ENCODE data around the gene MAG. TPM values are rescaled to one million over a fixed set of nuclear protein-coding genes. Genes with fewer than 3 reads are reported as not detected.

MAG gene
- total and polyA plus RNA-seq, 9 of the 15 experiments (the other 6 are each of a cell fraction or from before 2014, with no cell fraction given): 0.11 to 10.0 (median 1.6) TPM

DNA sequence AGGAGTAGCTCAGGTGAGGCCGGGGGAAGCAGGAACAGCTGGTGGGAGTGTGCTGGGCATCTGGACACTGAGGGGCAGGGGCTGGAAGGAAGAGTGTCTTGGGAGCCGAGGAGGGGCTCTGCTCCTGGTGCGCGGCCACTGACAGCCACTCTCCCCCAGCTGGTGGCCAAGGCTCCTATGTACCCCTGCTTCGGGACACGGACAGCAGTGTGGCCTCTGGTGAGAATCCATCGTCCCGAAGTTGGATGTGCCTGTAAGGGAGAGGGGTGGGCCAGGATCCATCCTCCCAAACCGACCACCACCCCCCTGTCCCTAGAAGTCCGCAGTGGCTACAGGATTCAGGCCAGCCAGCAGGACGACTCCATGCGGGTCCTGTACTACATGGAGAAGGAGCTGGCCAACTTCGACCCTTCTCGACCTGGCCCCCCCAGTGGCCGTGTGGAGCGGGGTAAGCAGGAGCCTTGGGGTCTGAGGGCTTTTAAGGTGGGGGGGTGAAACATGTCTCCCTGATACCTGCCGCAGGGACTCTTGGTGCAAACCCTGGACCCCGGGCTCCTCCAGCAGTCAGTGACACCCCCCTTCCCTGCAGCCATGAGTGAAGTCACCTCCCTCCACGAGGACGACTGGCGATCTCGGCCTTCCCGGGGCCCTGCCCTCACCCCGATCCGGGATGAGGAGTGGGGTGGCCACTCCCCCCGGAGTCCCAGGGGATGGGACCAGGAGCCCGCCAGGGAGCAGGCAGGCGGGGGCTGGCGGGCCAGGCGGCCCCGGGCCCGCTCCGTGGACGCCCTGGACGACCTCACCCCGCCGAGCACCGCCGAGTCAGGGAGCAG is 25.2 kb upstream of the MAG start (continued):
- TF ChIP-seq ZNF75A (CRISPR knock-in tag; IDR thresholded peaks at IDR 0.05) (no peak), HNRNPLL (IDR thresholded peaks at IDR 0.05; ENCODE audit: low read depth, low read length, poor library complexity, severe bottlenecking) (no peak), ZKSCAN1 (IDR thresholded peaks at IDR 0.05; ENCODE audit: low read depth, low read length) (no peak), EWSR1 (IDR thresholded peaks at IDR 0.05; ENCODE audit: borderline replicate concordance, low read depth, partially characterized antibody) (no peak), RHOXF2B (CRISPR knock-in tag; conservative IDR thresholded peaks at IDR 0.05) (no peak), RBM39 (optimal IDR thresholded peaks at IDR 0.05; ENCODE audit: low read depth, low read length) (no peak), COPS2 (conservative IDR thresholded peaks at IDR 0.05) (no peak), CBX1 (IDR thresholded peaks at IDR 0.05; ENCODE audit: low read depth) (no peak), POU5F1 (IDR thresholded peaks at IDR 0.05; ENCODE audit: borderline replicate concordance, low read depth, low read length, partially characterized antibody) (no peak), KLF6 (CRISPR knock-in tag; IDR thresholded peaks at IDR 0.05; ENCODE audit: borderline replicate concordance) (no peak), RBM17 (IDR thresholded peaks at IDR 0.05; ENCODE audit: borderline replicate concordance, low read depth, low read length) (no peak), ZC3H11A (IDR thresholded peaks at IDR 0.05; ENCODE audit: low read depth, low read length) (no peak), PCBP2 (IDR thresholded peaks at IDR 0.05; ENCODE audit: low read depth, low read length, poor library complexity, severe bottlenecking) (no peak), YBX1 (IDR thresholded peaks at IDR 0.05) (no peak), CC2D1A (IDR thresholded peaks at IDR 0.05) (no peak), ARHGAP35 (IDR thresholded peaks at IDR 0.05; ENCODE audit: partially characterized antibody) (no peak), FOS (IDR thresholded peaks at IDR 0.05; ENCODE audit: extremely low read depth, insufficient read length) (no peak), GABPA (tag; conservative IDR thresholded peaks at IDR 0.05; ENCODE audit: low read depth) (no peak), ZNF23 (CRISPR knock-in tag; IDR thresholded peaks at IDR 0.05) (no peak), AFF1 (IDR thresholded peaks at IDR 0.05; ENCODE audit: low read depth in 1 of 2, partially characterized antibody in 2 of 2) (no peak), BRD4 (IDR thresholded peaks at IDR 0.05) (no peak), HMGXB4 (CRISPR knock-in tag; IDR thresholded peaks at IDR 0.05) (0 out of 2 replicates have a peak, but pooled peaks have one; percentile 6), PHB2 (IDR thresholded peaks at IDR 0.05; ENCODE audit: low read depth) (no peak), TARDBP (IDR thresholded peaks at IDR 0.05) (no peak), ARID2 (IDR thresholded peaks at IDR 0.05) (no peak), C11orf30 (IDR thresholded peaks at IDR 0.05; ENCODE audit: low read depth) (no peak)

All from K562 (cell line).